NCI-H1417 (cell line): ENCODE results near the gene CNFN.

Source experiments
- DNase-seq, 3 experiments: peaks; one replicate each; lab custom pipeline; 2025; lab: John Stamatoyannopoulos, UW

Gene CNFN

DNA sequence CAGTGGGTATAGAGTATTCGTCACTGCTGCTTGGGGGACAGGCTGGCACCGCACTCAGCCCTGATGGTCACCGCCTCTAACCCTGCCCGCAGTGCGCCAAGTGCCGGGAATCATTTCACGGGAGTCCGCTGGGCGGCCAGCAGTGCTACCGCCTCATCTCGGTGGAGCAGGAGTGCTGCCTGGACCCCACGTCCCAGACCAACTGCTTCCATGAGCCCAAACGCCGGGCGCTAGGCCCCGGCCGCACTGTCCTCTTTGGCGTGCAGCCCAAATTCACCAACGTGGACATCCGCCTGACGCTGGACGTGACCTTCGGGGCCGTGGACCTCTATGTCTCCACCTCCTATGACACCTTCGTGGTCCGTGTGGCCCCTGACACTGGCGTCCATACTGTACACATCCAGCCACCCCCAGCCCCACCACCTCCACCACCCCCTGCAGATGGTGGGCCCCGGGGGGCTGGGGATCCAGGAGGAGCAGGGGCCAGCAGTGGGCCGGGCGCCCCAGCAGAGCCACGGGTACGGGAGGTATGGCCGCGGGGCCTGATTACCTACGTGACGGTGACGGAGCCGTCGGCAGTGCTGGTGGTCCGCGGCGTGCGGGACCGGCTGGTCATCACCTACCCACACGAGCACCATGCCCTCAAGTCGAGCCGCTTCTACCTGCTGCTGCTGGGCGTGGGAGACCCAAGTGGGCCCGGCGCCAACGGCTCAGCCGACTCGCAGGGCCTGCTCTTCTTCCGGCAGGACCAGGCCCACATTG, 14.5 kb downstream of the CNFN start:
- no peak for DNase-seq

DNA sequence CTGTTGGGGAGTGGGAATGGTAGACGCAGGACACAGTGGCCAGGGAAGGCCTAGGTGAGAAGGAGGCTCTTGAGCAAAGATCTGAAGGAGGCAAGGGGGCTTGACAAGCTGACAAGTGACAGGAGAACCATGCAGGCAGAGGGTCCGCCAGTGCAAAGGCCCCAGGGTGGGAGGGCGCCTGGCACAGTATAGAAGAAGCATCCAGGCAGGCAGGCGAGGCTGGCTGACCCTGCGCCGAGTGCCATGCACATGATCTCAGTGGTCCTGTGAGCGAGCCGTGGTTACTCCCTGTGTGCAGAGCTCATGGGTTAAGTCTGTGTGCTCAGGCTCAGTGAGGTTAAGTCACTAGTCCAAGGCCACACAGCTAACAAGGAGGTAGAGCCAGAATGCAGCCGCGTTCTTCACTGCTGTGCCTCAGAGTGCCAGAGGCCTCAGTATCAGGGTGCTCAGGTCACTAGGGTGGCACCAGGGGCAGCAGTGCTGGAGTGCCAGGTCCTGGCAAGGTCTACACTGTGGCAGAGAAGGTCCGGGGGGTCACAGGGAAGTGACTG, 15.2 kb downstream of the CNFN start:
- DNase-seq = no peak

DNA sequence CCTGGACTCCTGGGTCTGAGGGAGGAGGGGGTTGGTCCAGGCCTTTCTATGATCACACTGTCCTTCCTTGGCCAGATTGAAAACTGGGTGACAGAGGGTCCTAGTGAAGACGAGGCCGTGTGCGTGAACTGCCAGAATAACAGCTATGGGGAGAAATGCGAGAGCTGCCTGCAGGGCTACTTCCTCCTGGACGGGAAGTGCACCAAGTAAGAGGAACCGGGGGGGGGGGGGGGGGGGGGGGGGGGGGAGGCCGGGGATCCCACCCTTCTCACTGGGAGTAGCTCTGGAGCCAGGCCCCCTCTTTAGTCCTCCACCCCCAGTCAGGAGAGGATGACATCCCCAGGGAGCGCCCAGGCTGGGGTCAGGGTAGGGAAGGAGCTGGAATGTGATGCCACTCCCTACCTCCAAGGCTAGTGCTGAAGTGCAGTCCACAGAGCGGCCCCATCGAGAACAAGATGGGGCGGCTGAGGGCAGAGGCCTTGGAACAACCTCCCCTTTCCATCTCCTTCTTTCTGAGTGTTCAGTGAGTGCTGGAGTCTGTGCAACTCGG, 19.4 kb downstream of the CNFN start:
- DNase-seq = no peak

DNA sequence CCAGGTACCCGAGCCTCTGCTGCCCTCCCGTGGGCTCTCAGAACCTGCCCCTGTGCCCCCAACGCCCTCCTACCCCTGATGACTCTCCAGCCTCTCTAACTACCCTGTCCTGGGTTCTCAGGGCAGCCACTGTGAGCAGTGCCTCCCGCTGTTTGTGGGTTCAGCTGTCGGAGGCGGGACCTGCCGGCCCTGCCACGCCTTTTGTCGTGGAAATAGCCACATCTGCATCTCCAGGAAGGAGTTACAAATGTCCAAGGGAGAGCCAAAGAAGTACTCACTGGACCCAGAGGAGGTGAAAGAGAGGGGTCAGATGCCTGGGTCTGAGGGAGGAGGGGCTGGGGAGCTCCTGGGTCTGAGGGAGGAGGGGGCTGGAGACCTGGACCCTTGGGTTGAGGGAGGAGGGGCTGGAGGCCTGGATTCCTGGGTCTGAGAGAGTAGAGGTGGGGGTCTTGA, 20.0 kb downstream of the CNFN start:
- DNase-seq = peak; percentile 10 to 46 (median 41)

DNA sequence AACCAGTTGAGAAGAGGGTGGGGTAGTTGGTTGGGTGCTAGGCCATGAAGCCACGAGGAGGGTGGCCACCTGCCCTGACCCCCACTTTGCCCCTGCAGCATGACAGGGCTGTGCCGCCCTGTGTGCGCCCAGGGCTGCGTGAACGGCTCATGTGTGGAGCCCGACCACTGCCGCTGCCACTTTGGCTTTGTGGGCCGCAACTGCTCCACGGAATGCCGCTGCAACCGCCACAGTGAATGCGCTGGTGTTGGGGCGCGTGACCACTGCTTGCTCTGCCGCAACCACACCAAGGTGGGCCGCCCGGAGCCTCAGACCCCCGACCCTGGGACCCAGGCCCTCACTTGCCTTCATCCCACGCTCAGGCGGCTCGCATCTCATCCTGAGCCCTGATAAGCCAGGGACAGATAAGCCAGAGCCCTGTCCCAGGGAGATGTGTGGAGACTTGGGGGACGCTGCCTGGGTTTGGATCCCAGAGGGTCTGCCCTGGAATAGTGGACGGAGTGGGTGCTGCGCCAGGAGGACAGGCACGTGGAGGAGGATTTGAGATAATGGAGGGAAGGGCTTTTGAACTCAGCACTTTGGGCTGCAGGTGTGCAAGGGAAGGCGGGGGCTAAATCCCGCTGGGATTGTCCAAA, 20.5 kb downstream of the CNFN start:
- no peak for DNase-seq

DNA sequence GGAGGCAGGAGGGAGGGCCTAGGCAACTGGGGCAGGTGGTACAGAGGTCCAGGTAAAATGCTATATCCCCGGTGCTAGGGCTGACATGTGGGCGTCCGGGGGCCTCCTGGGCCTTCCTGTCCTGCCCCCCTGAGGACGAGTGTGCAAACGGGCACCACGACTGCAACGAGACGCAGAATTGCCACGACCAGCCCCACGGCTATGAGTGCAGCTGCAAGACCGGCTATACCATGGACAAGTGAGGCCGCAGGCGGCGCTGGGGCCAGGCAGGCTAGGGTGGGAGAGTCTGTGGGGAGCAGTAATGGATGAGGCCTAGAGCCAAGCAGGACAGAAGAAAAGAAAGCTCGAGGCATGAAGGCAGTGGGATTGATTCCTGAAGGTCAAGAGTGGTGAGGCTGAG, 21.3 kb downstream of the CNFN start:
- DNase-seq = no peak

DNA sequence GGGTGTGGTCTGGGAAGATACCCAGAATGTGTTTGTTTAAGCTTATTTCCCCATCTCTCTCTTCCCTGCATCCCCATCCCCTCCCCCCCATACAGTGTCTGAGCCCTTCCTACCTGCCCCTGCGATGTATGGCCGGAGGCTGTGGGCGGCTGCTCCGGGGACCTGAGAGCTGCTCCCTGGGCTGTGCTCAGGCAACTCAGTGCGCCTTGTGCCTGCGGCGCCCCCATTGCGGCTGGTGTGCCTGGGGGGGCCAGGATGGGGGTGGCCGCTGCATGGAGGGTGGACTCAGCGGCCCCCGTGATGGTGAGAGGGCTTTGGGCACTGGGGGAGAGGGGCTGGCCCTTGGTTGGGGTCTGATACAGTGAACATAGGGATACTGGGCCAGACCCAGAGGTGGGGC, 21.7 kb downstream of the CNFN start:
- no peak for DNase-seq

DNA sequence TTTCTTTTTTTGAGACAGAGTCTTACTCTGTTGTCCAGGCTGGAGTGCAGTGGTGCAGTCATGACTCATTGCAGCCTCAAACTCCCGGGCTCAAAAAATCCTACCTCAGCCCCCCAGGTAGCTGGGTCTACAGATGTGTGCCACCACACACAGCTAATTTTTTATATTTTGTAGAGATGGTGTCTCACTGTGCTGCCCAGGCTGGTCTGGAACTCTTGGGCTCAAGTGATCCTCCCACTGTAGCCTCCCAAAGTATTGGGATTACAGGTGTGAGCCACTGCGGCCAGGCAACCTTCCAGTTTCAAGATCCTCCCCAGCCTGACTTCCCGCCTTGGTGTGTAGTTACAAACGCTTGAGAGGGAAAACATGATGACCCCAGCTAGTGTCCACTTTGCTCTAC, 22.2 kb downstream of the CNFN start:
- no peak for DNase-seq

DNA sequence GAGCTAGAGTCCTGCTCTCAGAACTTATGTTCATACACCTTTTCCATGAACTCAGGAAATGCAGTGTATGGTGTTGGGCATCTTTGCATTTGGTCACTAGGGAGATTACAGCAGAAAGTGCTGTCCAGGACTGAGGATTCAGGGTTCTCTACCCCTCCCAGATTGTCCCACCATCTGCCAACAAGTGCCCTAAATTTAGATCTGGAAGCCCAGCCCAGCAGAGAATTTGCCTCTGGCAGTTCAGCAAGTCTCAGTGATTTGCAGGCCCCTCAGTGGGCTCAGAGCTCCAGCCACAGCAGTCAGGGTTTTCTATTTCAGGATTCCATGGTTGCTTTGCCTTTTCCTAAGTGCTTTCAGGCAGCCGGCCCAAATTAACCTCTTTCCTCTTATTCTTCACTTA, 23.4 kb downstream of the CNFN start:
- DNase-seq = no peak

DNA sequence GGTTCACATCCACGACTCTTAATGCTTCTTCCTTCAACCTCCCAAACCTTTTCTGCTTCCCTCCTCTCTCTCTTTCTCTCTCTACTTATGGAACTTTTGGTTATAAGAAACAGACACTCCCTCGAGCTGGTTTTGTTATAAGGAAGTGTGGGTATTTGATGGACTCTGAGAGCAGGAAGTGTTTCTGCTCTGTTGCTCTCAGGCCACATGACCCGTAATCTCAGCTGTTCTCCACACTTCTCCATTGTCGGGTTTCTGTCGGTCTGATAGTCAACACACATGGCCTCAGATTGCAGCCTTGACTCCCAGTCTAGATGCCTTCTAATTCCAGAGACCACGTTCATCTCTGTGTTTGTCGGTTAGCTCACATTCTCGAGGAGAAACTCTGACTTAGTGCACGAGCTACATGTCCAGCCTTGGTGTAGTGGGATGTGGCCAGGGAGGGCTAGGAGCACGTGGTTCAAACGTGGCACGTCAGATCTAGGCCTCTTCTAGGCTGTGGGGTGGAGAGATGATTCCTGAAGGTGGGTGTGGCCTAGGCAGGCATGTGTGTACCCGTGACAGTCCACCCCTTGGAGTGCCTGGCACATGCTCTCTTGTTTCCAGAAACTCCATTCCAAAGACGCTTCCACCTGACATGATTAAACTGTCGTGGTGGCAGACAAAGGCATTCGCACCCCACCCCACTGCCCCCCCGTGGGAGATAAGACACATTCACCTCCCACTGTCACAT, 26.3 kb downstream of the CNFN start:
- no peak for DNase-seq

DNA sequence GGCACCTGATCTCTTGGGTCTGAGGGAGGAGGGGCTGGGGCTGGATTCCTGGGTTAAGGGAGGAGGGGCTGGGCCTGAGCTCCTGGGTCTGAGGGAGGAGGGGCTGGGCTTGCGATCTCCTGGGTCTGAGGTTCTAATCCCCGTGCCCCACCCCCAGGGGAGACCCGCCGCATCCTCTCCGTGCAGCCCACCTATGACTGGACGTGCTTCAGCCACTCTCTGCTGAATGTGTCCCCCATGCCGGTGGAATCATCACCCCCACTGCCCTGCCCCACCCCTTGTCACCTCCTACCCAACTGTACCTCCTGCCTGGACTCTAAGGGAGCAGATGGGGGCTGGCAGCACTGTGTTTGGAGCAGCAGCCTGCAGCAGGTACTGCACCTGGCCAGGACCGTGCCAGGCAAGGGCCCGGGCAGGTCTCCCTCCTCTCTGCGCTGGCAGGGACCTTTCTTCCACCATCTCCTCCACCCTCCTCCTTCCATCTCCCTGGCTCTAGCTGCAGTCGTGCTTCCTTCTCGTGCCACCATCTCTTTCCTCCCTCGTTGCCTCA, 27.1 kb downstream of the CNFN start:
- DNase-seq = no peak

DNA sequence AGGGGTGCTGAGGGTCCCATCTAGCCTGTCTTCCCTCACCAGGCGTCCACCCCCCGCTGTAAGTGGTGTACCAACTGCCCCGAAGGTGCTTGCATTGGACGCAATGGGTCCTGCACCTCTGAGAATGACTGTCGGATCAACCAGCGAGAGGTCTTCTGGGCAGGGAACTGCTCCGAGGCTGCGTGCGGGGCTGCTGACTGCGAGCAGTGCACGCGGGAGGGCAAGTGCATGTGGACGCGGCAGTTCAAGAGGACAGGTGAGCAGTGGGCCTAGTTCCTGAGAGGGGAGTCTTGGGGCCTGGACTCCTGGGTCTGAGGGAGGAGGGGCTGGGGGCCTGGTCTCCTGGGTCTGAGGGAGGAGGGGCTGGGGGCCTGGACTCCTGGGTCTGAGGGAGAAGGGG, 27.8 kb downstream of the CNFN start:
- no peak for DNase-seq

DNA sequence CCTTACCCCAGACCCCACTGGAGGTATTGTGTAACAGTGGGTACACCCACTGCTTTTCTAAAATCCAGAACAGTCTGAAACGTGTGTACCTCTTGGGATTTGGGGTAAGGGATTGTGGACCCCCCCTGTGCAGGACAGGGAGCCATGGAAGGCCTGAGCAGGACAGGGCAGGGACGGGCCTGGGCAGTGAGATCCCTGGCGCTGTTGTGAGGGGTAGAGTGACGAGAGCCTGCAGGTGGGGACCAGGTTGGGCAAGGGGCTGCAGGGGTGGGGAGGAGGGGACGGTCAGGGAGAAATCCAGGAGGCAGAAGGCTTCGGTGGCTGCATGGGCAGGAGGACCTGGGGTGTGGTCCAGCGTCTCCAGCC, 28.6 kb downstream of the CNFN start:
- DNase-seq = no peak

DNA sequence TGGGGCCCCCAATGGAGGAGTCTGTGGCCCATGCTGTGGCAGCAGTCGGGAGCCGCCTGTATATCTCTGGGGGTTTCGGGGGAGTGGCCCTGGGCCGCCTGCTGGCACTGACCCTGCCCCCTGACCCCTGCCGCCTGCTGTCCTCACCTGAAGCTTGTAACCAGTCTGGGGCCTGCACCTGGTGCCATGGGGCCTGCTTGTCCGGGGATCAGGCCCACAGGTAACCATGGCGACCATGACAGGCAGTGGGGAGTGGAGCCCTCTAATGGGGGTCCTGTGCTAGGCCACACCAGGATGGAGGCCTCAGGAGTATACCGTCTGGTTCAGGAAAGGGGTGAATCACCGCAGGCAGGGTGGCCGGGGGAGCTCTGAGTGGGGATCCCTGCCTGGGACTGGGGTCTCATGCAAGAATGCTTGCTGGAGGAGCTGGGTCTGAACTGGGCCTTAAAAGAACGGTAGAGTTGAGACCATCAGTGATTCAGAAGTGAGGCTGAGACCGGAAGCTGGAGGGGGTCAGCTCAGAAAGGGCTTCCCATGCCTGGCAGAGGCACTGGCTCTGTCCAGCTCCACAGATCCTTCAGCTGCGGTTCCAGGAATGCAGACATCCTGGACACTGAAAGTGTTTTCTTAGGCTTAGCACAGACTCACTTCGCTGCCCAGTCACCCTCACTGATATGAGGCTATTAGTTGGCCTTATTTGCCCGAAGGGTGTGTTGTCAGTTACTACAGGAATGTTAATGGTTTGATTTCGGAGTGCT, 29.1 kb downstream of the CNFN start:
- DNase-seq = no peak

DNA sequence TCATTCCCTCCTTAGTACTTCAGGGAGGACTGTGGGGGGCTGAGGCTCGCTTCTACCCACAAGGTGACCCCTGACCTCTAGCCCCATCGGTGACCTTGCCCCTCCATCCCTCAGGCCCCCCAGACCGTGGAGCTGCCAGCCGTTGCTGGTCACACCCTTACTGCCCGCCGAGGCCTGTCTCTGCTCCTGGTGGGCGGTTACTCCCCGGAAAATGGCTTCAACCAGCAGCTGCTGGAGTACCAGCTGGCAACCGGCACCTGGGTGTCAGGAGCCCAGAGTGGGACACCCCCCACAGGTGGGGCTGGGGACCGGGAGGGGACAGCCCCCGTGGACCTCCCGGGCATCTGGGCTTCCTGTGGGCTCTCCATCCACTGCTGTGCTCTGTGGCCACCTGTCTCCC, 32.8 kb downstream of the CNFN start:
- DNase-seq = no peak

DNA sequence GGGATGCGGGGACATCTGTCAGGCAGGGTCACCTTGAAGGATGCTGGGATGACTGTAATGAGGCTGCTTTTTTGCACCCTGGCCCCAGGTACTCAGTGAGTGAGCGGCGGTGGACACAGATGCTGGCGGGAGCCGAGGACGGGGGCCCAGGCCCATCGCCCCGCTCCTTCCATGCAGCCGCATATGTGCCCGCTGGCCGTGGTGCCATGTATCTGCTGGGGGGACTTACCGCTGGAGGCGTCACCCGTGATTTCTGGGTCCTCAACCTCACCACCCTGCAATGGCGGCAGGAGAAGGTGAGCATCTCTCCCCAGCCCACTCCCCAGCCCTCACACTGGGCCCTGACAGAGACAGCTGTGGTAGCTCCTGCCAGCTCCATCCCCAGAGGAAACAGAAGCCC, 33.4 kb downstream of the CNFN start:
- no peak for DNase-seq

DNA sequence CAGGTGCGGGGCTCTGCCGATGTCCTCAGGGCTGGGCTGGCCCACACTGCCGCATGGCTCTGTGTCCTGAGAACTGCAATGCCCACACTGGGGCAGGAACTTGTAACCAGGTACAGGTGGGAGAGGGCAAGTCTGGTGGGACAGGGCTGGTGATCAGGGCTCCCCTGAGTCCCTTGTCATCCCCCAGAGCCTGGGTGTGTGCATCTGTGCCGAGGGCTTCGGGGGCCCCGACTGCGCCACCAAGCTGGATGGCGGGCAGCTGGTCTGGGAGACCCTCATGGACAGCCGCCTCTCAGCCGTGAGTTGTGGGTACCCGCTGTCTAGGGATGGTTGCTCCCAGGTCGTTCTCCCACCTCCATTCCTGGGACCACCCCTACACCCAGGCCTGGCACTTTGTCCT, 34.2 kb downstream of the CNFN start:
- DNase-seq = no peak

DNA sequence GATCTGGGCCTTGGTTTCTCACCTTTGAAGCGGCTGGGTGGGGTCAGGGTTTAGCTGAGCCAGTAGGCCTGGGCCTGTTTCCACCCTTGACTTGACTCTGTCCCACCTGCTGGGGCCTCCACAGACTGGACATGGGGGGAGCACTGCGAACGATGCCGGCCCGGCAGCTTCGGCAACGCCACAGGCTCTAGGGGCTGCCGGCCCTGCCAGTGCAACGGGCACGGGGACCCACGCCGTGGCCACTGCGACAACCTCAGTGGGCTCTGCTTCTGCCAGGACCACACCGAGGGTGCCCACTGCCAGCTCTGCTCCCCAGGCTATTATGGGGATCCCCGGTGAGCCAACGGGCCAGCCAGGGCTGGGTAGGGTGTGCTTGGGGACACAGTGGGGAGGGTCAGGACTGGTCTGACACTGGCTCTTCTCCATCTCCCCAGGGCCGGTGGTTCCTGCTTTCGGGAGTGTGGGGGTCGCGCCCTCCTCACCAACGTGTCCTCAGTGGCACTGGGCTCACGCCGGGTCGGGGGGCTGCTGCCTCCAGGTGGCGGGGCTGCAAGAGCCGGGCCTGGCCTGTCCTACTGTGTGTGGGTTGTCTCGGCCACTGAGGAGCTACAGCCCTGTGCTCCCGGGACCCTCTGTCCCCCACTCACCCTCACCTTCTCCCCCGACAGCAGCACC, 36.6 kb downstream of the CNFN start:
- no peak for DNase-seq

DNA sequence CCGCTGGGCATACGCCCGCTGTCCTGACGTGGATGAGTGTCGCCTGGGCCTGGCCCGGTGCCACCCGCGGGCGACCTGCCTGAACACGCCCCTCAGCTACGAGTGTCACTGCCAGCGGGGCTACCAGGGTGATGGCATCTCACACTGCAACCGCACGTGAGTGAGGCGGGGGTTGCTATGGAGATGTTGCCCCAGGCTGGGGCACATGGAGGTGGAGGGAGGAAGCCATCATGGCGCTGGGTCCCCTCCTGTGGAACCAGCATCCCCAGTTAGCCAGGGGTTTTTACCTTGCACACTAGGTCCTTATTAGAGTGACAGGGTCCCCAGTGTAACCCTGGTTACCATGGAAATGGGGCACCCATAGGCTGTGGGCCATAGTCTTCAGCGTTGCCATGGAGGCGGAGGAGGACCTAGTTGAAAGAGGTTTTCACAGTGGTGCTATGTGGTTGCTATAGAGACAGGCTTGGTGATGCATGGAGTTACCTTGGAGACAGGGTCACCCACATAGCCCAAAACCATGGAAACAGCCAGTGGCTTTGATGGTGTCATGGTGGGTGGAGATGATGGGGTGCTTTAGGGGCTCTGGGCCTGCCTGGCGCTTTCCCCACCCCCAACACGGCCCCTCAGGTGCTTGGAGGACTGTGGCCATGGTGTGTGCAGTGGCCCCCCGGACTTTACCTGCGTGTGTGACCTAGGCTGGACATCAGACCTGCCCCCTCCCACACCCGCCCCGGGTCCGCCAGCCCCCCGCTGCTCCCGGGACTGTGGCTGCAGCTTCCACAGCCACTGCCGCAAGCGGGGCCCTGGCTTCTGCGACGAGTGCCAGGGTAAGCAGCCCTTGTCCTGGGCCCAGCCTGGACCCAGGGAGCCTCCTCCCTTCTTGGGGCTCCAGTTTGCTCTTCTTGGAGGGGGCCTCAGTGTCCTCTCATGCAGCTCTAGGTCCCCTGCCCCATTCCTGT, 37.5 kb downstream of the CNFN start:
- peak; percentile 58 to 94 (median 89) for DNase-seq
